DND-41 (cell line): ENCODE data around the gene SCTR.

ENCODE experiments used
- ATAC-seq: fragments of 200-7000 bp; cut with Tn5 transposase; 3 replicates; pipeline ENCODE4 v1.9.1; 2021; ENCODE audit warnings: low read depth; ENCODE audit not compliant: insufficient read depth
- DNase-seq: peaks from one replicate; pipeline ENCODE4 v3.0.0-alpha.2; 2020
- H2AFZ ChIP-seq: 2 replicates; pipeline ENCODE4 v1.6.0; 2012; ENCODE audit warnings: low read depth, low read length
- H3K27ac ChIP-seq: 2 replicates; pipeline ENCODE4 v1.5.1; 2012; ENCODE audit warnings: low read length, inconsistent platforms
- H3K27me3 ChIP-seq: fragments of 200-600 bp; sonication (generic); 2 replicates; pipeline ENCODE4 v1.6.0; 2012; ENCODE audit warnings: low read length, mild to moderate bottlenecking, inconsistent platforms; ENCODE audit not compliant: insufficient read depth, poor library complexity
- H3K36me3 ChIP-seq: 2 replicates; pipeline ENCODE4 v1.5.1; 2012; ENCODE audit warnings: low read length, inconsistent platforms; ENCODE audit not compliant: insufficient read depth
- H3K4me1 ChIP-seq: 2 replicates; pipeline ENCODE4 v1.5.1; 2012; ENCODE audit warnings: mild to moderate bottlenecking, low read length; ENCODE audit not compliant: insufficient read depth
- H3K4me2 ChIP-seq: 2 replicates; pipeline ENCODE4 v1.6.0; 2012; ENCODE audit warnings: mild to moderate bottlenecking, moderate library complexity, low read length, inconsistent platforms; ENCODE audit not compliant: insufficient read depth
- H3K4me3 ChIP-seq, 2 experiments: fragments of 200-600 bp in 1 of 2; shearing (Covaris generic) in 1 of 2; 2 replicates each; pipeline ENCODE4 v1.5.1; 2012 to 2016; ENCODE audit warnings: inconsistent platforms in 2 of 2, low read length in 2 of 2, mild to moderate bottlenecking in 2 of 2, low read depth in 1 of 2, moderate library complexity in 1 of 2
- H3K79me2 ChIP-seq: 2 replicates; pipeline ENCODE4 v1.6.0; 2012; ENCODE audit warnings: low read length, inconsistent platforms; ENCODE audit not compliant: insufficient read depth
- H3K9ac ChIP-seq: 2 replicates; pipeline ENCODE4 v1.6.0; 2012; ENCODE audit warnings: low read depth, mild to moderate bottlenecking, inconsistent platforms, low read length, moderate library complexity
- H3K9me3 ChIP-seq: 2 replicates; pipeline ENCODE4 v1.5.1; 2012; ENCODE audit warnings: low read length, moderate library complexity, mild to moderate bottlenecking, inconsistent platforms; ENCODE audit not compliant: insufficient read depth, severe bottlenecking
- H4K20me1 ChIP-seq: 2 replicates; pipeline ENCODE4 v1.6.0; 2012; ENCODE audit warnings: low read length; ENCODE audit not compliant: insufficient read depth
- EZH2 ChIP-seq: IDR thresholded peaks from 3 replicates; pipeline ENCODE4 v1.6.1; 2012; ENCODE audit warnings: borderline replicate concordance, low read depth, mild to moderate bottlenecking, moderate library complexity, low read length, inconsistent platforms; ENCODE audit not compliant: severe bottlenecking
- TF ChIP-seq, protein P1 (sequence below): IDR thresholded peaks from 2 replicates; pipeline ENCODE4 v1.5.1; 2012; ENCODE audit warnings: borderline replicate concordance, low read length, moderate library complexity, mild to moderate bottlenecking; ENCODE audit not compliant: poor library complexity, severe bottlenecking; ENCODE audit errors: extremely low read depth

SCTR gene

GRCh38 chr2:119550346-119550745 lies 26.1 kb upstream of the SCTR start:
- Histone ChIP-seq H3K9ac (no peak overlapping the region), H3K27ac (no peak overlapping the region), H3K4me2 (no peak overlapping the region), H3K4me3 (no peak overlapping the region), H3K9me3 (no peaks in the 10 kb centered on the region), H3K27me3 (peaks cover 20% of the 10 kb centered on the region), H4K20me1 (no peaks in the 10 kb centered on the region), H2AFZ (no peak overlapping the region), H3K4me1 (no peaks in the 10 kb centered on the region), H3K79me2 (no peaks in the 10 kb centered on the region), H3K36me3 (no peaks in the 10 kb centered on the region)
- TF ChIP-seq, protein P1, sequence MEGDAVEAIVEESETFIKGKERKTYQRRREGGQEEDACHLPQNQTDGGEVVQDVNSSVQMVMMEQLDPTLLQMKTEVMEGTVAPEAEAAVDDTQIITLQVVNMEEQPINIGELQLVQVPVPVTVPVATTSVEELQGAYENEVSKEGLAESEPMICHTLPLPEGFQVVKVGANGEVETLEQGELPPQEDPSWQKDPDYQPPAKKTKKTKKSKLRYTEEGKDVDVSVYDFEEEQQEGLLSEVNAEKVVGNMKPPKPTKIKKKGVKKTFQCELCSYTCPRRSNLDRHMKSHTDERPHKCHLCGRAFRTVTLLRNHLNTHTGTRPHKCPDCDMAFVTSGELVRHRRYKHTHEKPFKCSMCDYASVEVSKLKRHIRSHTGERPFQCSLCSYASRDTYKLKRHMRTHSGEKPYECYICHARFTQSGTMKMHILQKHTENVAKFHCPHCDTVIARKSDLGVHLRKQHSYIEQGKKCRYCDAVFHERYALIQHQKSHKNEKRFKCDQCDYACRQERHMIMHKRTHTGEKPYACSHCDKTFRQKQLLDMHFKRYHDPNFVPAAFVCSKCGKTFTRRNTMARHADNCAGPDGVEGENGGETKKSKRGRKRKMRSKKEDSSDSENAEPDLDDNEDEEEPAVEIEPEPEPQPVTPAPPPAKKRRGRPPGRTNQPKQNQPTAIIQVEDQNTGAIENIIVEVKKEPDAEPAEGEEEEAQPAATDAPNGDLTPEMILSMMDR: no peak
- no peak for TF ChIP-seq EZH2
- no peak for DNase-seq
- no peak for ATAC-seq

- Histone ChIP-seq H3K9me3 (no peaks in the 10 kb centered on the region), H2AFZ (no peak overlapping the region), H3K27ac (no peak overlapping the region), H3K36me3 (no peaks in the 10 kb centered on the region), H3K79me2 (no peaks in the 10 kb centered on the region), H3K4me3 (no peak overlapping the region), H3K4me2 (no peak overlapping the region), H4K20me1 (no peaks in the 10 kb centered on the region), H3K4me1 (no peaks in the 10 kb centered on the region), H3K27me3 (peaks cover 12% of the 10 kb centered on the region), H3K9ac (no peak overlapping the region)
- DNase-seq: no peak
- ATAC-seq: no peak
- TF ChIP-seq, protein P1: no peak
- TF ChIP-seq EZH2: no peak
These were observed 25.0 kb upstream of the SCTR start for GRCh38 chr2:119549241-119549640.

- ATAC-seq: no peak
- DNase-seq: no peak
- no peaks in the 10 kb centered on the region for H3K4me1 ChIP-seq
- H3K4me2 ChIP-seq: no peak overlapping the region
- H3K27me3 ChIP-seq: peaks cover 7% of the 10 kb centered on the region
- H3K27ac ChIP-seq: no peak overlapping the region
- TF ChIP-seq, protein P1: no peak
- TF ChIP-seq EZH2: no peak
- no peaks in the 10 kb centered on the region for H4K20me1 ChIP-seq
- no peaks in the 10 kb centered on the region for H3K9me3 ChIP-seq
- H3K79me2 ChIP-seq: no peaks in the 10 kb centered on the region
- no peak overlapping the region for H3K9ac ChIP-seq
- no peaks in the 10 kb centered on the region for H3K36me3 ChIP-seq
- no peak overlapping the region for H2AFZ ChIP-seq
- no peak overlapping the region for H3K4me3 ChIP-seq
These were observed 24.3 kb upstream of the SCTR start for GRCh38 chr2:119548516-119549120.

DNA sequence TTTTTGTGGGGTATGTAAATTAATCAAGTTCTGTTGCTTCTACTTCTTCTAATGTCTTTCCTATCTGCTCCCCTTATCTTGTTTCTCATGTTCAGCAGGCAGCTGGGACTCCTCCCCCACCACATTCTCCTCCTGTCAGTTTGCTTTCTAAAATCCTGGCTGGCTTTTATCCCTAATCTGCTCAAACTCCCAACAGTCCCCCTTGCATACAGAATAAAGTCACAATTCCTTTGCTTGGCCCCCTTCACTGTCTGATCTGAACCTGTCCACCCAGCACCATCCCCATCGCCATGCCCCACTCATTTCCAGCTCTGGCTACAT lies 22.1 kb upstream of the SCTR start:
- Histone ChIP-seq H3K27me3 (no peaks in the 10 kb centered on the region), H3K9ac (no peak overlapping the region), H3K36me3 (no peaks in the 10 kb centered on the region), H3K27ac (no peak overlapping the region), H3K79me2 (no peaks in the 10 kb centered on the region), H4K20me1 (no peaks in the 10 kb centered on the region), H3K4me3 (no peak overlapping the region), H3K4me2 (no peak overlapping the region), H3K4me1 (no peaks in the 10 kb centered on the region), H3K9me3 (no peaks in the 10 kb centered on the region), H2AFZ (no peak overlapping the region)
- DNase-seq (no peak), ATAC-seq (no peak)
- TF ChIP-seq EZH2: no peak
- TF ChIP-seq, protein P1: no peak
